Stimulated activated CD8-positive, alpha-beta memory T cell treated with anti-CD3 and anti-CD28 coated beads, Interleukin-15, amount 100 ng/mL, for 24 hours (primary cell): Measurements from ENCODE around the gene MEF2D.

ENCODE experiments used
- DNase-seq: peaks from one replicate; pipeline ENCODE4 v3.0.0-alpha.2; 2020; ENCODE audit warnings: low read depth

MEF2D gene

DNA sequence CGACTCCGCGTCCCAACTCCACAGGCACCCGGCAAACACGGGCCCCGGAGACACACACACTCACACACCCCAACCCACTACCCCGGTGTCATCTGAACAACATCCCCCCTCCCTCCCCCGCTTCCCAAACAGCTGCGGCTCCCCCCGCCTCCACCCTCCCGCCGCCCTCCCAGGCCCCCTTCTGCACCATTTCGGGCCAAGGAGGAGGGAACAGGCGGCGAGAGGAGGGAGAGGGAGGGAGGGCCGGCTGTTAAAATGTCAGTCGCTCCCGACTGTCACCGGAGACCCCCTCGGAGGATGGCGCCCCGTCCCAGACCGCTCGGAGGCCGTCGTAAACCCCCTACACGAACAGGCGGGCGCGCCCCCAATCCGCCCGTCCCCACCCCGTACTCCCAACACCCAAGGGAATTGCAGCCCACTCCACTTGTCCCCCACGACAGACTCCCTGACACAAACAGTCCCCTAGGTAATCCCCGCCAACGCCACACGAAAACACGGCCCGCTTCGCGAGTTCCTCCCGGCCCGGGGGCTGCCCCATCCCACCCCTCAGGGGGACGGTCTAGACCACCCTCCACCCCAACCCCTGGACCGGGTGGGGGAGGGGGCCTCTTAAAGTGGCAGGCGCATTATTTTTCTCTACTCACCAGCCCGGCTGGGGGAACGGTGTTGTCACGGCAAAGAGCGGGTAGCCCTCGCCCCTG lies 583 bp downstream of the MEF2D start:
- DNase-seq: no peak

DNA sequence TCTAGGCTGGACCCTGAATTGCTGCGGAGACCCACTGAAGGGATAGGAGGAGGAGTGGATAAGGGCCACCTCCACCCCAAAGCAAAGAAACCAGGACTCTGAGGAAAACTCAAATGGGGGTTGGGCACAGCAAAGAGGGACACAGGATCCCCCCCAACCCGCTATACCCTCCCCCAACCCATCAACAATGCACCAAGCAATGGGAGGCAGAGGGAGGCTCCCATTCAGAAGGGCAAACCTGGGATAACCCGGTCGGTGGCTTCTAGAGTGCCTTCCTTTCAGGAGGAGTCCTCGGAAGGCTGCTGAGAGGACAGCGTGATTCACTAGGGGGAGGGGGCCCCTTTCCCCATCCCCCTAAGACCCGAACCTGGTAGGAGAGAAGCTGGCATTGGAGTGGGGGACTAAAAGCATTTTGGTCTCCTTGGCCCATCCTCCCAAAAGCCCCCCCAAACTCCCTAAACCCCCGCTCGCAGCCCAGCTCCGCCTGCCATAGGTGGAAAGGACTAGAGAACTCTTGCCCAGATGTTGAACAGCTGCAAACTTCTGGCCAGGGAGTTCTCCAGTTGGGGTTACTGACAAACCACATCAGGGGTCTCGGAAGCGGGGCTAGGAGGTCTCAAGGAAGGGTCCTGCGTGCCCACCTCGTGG lies 1.3 kb downstream of the MEF2D start:
- DNase-seq: no peak

GRCh38 chr1:156498432-156499193 lies 2.0 kb downstream of the MEF2D start:
- DNase-seq: no peak

DNA sequence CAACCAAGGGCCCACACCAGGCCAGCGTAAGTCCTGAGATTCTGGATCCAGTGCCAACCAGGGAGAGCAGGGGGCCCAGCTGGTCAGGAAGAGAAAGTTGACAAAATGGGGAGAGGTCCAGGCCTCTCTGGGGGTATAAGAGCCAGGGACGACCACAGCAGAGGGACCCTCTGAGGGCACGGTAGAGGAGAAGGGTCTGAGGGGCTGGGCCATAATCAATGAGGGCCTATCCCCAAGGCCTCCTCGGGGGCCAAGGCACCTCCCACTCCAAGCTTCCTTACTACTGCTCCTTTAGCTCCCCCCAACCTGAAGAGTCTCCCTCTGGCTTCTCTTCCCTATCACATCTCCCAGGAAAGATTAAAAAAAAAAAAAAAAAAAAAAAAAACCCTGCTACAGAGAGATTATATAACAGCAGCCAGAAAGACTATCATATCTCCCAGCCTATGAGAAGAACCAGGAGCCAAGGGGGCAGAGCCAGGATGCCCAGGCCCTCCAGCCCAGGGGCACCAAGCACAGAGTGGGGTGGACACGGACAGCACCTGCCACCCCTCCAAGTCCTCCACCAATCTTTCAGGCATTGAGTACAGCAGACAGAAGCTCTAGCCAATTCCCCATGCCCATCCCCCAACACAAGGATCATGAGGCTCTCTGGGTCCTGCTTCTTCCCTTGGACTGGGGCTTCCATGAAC lies 2.7 kb downstream of the MEF2D start:
- no peak for DNase-seq

DNA sequence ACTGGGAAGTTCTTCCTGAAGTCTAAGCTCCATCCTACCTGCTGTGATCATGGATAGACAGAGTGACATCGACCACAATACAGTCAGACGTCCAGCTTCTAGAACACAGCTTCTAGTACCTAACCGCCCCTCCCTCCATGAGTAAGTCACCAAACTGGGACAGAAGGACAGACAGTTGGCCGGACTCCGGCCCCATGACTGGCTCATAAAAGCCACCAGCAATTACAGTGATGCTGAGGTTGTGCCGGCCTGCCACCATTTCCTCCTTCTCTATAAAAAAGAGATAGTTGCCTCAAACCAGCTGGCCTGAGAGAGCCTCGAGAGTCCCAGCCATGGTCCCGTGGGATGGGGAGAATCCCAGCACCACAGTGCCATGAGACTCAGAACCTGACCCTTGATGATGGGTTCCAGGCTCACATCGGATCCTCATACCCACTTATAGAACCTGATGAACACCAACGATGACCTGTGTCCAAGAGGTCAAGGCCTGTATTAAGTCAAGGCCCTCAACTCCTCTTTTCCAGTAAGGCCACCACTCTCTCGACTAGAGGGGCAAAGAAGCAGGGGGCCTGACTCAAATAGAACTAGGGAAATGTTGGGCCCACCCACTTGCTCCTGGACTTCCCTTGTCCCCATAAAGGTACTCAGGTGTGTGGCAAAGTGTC lies 3.4 kb downstream of the MEF2D start:
- DNase-seq: no peak

DNA sequence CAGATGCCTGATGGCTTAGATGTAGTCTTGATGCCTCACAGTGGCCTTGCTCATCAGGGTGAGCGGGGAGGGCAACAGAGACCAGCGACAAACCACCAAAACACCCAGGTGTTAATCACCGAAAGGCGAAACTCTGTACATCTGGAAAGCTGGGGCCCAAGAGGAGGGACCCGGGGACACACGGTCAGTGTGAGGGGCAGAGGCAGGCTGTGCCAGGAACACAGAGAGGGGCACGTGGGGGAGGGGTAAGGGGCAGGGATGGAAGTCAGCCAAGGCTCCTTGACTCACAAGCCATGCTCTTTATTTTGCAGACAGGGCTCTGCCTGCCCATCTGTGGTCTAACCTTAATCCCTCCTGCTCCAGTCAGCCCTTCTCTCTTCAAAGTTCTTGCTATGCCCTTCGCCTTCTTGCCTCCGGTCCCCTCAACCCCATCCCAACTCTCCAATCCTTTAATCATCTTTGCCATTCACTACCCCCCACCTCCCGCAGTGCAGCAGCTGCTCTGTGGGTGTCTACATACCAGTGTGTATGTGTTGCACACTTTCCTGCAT lies 4.3 kb downstream of the MEF2D start:
- DNase-seq: no peak

DNA sequence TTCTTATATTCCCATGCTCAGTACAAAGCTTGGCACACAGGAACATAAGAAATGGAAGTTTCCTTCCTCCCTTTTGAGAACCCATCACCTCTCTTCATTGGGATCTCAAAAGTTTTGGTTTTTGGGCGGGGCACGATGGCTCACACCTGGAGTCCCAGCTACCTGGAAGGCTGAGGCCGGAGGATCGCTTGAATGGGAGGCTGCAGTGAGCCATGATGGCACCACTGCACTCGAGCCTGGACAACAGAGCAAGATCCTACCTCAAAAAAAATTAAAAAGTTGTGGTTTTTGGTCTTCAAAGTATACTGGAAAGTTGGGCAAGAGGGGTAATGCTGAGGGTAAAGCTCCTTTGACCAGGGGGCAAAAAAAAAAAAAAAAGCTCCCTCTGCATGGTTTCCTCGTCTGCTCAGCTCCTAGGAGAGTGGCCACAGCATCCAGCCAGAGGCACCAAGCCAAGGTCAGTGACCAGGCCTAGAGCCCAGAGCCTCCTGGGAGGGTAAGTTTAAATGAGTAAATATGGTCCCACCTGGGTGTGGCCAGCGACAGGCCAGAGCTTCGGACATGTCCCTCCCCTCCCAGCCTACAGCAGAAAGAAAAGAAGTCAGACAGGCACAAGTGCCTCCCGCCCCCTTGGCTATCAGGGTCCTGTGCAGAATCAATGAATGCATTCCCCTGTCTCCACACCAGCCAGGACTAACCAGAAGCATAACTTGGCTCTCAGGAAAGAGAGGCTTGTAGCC lies 5.0 kb downstream of the MEF2D start:
- DNase-seq: no peak

- DNase-seq: no peak
These were observed 6.2 kb downstream of the MEF2D start for GRCh38 chr1:156494309-156494895.

- no peak for DNase-seq
These were observed 6.8 kb downstream of the MEF2D start for GRCh38 chr1:156493742-156494141.

DNA sequence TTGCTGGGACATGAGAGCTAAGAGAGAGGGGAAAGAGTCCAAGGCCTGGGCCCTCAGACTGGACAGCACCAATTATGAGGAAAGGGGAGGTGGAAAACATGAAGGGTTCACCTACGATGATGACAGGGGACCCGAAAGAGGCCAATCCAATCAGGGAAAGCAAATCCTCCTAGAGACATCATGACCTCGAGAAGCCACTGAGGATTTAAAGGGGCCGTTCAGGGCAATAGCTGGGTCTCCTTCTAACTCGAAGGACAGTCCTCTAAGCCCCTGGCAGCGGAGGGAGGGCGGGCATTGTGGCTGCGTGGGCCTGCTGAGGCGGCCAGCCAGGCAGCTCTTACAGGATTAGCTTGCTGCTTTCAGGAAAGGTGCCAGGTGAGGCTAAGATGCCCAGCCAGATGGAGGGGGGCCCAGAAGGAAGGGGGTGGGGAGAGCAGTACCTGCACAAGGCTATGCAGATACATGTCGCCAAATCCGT lies 7.4 kb downstream of the MEF2D start:
- DNase-seq: no peak

DNA sequence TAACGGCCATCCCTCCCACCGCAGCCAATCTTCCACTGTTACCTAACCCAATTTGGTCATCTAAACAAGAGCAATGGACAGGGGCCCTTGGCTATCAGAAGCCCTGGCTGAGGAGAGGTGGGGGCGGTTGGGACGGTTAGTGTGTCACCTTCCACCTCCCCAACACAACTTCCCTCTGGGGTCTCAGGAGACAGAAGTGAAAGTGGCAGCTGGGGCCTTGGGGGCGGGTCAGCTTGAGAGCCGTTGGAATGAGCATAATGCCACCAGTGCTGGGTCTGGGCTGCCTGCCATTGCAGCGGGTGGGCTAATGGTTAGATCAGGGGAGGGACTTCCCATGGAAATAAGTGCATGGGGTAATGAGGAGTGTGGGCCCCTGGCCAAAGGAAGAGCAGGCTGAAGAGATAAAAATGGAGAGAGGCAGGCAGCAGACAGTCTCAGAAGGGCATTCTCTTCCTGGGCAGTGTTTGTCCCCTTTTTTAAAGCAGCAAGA lies 7.9 kb downstream of the MEF2D start:
- no peak for DNase-seq

- no peak for DNase-seq
These were observed 8.5 kb downstream of the MEF2D start for GRCh38 chr1:156492013-156492590.

GRCh38 chr1:156491151-156491949 lies 9.2 kb downstream of the MEF2D start:
- DNase-seq: no peak

GRCh38 chr1:156490401-156491032 lies 10.1 kb downstream of the MEF2D start:
- no peak for DNase-seq

- DNase-seq: no peak
These were observed 10.7 kb downstream of the MEF2D start for GRCh38 chr1:156489935-156490293.

GRCh38 chr1:156489166-156489934 lies 11.2 kb downstream of the MEF2D start:
- no peak for DNase-seq

DNA sequence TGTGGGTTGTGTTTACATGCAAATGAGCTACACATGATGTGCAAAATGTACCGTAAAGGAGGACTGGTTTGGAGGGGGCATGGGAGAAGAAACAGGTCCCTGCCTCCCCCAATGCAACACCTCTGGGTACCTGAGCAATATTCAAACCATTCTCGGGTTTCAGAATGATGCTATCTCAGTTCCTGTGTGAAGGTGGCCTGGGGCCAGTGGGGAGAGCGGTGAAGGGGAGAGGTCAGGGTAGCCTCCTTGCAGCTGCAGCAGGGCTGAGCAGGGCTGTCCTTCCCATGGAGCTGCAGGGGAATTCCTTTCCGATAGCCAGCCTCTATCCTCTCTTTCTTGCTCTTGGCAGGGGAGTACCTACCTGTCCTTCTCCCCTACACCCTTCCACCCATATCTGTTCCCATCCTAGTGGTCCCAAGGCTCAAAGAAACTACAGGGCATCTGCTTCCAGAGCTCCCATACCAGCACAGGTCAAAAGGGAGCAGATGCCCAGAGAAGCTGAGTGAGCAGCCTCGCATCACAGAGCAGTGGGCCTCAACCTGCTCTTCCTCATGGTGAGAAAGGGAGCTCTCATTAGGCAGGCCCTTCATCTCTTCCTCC lies 11.9 kb downstream of the MEF2D start:
- no peak for DNase-seq
